GM18873 (cell line): Measurements from ENCODE around the gene USP6NL.
"Not testable (repeated sequence)": the region's sequence is repeated elsewhere in the genome, so short reads cannot be mapped to it uniquely, and the experiment has no call there.

Source experiments
- ATAC-seq: cut with Tn5 transposase; IDR thresholded peaks from one replicate; pipeline ENCODE4 v1.9.1; 2021; ENCODE audit warnings: mild to moderate bottlenecking, moderate library complexity, moderate number of reproducible peaks; ENCODE audit not compliant: unreplicated experiment, low FRiP score

USP6NL gene

DNA sequence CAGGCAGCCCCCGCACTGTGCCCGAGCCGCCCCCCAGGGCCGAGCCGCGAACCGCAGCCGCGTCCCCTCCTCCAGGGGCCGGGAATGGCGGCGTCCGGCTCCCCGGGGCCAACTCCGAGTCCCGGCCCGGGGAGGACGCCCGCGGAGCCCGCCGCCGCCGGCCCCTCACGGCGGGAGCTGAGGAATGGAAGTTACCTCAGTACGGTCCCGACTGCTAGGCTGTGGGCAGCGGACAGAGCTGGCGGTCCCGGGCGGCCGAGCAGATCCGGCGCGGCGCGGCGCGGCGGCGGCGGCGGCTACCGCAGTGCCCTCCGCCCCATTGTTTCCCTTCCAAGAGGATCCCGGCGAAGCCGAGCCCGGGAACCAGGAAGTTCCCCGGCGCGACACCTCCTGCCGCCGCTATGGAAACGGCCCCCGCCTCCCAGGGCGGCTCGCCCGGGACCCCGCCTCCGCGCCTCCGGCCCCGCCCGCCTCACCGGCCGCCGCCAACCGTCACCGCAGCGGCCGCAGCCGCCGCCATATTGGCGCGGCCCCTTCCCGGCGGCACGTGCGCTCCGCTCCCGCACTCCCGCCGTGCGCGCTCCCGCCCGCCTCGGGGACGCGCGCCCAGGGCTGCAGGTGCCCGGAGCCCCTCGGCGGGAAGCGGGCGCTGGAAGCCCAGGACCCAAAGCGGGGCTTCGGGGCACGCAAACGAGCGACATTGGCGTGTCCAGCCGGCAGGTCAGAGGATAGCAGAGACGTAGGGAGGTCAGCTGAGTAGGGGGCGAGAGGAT is at the start of gene USP6NL:
USP6NL (minus strand) TSS at position 403 of the 773 bp plus-strand sequence. CDS start 14,016 bp downstream, outside the sequence.
- peak; percentile 37 for ATAC-seq

DNA sequence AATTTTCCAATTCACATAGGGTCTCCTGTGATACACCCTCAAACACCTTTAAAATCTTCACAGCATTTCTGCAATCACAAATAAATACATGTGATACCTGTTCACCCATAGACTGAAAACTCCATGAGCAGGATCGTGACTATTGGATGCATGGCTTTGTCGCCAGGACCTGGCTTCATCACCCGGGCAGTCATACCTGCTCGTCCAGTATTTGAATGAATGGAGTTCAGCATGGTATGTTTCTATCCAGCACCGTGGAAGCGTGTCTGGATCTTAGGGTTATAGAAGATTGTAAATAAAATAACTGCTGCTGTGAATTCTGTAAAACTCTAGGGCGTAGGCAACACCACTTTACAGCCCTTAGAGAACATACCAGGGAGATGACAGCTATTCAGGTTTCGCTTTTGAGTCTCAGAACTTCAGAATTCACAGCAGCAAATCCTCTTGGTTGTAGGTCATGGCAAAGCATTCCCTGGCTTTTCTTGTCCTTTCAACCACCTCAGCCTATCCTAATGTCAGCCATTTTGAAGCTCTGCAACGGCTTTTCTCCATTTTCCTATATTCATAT is 47.4 kb upstream of the USP6NL start:
- ATAC-seq: no peak

DNA sequence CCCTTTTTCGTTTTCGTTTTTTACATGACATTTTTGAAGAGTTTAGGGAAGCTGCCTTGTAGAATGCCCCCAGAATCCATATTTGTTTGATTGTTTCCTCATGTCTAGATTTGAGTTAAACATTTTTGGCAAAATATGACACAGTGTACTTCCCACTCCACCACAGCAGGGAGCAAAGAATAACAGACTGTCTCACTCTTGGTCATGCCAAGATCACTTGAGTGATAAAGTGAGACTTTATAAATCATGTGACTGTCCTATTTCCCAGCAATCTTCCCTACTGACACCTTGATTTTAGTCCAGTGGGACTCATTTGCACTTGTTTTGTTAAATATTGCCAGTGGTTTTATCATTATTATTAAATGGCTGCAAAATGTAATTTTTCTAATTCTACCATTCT is 44.4 kb upstream of the USP6NL start:
- no peak for ATAC-seq

DNA sequence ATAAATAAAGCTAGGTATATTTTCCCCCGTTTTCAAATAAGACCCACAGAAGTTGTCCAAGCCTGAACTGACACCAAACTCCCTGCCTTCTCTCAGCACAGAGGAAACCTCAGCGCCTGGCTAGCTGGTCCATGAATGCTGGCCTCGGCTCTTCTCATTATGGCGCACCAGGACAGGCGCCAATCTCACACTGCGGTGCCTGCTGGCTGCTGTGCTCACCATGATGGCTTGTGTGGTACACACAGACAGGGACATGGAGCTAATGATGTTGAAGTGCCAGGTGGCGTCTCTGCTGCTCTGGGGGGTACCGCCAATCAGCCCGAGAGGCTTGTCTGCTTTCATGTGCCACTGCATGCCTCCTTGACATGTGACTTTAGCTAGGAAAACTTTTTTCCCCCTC is 43.2 kb upstream of the USP6NL start:
- ATAC-seq: no peak

DNA sequence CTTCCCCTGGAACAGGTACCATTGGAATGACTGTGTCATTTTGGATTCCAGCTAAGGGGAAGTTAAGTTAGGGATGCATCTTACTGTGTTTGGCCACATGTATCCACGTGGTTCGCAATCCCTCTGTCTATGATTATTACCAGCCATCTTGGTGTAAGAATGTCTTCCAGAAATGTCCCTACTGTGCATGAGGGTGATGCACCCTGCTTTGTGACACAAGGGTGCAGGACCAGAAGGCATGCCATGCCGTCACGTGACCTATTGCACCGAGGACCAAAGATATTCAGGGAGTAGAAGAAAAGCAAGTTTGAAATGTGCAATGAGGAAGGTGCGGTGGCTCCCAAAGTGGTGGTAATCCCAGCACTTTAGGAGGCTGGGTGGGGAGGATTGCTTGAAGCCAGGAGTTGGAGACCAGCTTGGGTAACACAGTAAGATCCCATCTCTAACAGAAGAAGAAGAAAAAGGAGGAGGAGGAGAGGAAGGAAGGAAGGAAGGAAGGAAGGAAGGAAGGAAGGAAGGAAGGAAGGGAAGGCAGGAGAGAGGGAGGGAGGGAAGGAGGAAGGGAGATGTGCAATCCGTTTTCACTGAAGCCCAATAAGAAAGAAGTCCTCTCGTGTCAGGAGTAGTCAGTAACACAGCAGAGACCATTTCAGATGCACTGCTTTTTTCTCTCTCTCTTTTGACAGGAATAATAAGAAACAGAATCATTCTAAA is 42.5 kb upstream of the USP6NL start:
- no peak for ATAC-seq

DNA sequence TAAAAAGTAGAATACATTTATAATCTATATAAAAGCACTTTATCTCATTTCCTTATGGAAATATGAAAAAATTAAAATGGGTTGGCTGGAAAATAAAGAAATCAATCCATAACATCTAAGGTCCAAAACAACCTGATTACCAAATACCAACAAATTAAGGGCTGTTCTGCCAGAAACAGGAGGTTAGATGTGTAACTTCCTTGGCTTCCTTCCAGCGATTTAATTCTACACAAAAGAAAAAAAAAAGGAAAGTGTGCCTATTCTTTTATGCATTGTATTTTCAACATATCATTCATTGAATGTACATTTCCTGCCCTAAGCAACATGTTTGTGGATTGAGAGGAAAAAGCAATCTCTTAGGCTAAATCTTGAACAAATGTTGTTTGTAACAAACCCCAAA is 36.2 kb upstream of the USP6NL start:
- ATAC-seq: no peak

DNA sequence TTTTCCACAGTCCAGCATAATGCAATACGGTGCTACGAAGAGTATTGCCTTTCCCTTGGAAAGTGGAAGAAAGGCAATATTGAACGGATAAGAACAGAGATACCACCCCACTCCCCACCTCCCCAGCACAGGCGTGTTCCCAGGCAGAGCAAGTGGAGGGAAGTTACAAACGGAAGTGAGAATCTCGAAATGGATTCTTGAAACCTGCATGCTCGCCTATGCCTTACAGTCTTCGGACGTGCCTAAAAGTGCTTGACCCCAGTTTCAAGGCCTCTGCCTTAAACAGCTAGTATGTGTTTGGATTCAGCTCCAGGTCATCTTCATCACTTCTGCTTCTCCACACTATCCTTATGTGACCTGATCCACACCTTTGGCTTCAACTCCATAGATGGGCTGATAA is 35.0 kb upstream of the USP6NL start:
- ATAC-seq: no peak

DNA sequence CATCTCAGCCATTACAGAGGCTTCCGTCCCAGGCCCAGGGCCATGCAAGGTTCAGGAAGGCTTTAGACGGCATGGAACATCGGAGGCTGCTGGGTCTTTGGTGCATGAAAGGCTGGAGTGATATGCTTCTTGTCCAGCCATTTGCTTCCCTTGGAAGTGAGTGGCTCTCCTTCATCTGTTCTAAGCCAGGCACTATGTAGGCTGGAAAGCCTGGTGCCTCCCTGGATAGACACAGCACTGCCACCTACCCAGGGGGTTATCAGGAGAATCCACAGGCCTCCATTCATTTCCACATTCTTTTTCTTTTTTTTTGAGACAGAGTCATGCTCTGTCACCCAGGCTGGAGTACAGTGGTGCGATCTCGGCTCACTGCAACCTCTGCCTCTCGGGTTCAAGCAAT is 31.6 kb upstream of the USP6NL start:
- no peak for ATAC-seq

DNA sequence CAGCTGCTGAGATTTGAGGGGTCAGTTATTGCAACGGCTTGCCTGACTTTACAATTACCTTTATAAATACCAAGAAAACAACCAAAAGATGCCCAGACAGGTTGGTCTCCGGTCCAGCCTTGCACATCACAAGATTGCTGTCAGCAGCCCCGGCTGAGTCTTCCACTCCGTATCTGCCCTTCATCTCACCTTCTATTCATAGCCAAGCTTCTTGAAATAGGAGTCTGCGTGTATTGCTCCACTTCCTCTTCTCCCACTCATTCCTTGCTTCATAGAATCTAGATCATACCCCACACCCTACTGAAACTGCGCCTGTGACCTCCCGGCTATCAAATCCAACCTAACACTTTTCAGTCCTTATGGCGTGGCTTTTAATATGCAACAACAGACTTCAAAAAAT is 31.1 kb upstream of the USP6NL start:
- no peak for ATAC-seq

DNA sequence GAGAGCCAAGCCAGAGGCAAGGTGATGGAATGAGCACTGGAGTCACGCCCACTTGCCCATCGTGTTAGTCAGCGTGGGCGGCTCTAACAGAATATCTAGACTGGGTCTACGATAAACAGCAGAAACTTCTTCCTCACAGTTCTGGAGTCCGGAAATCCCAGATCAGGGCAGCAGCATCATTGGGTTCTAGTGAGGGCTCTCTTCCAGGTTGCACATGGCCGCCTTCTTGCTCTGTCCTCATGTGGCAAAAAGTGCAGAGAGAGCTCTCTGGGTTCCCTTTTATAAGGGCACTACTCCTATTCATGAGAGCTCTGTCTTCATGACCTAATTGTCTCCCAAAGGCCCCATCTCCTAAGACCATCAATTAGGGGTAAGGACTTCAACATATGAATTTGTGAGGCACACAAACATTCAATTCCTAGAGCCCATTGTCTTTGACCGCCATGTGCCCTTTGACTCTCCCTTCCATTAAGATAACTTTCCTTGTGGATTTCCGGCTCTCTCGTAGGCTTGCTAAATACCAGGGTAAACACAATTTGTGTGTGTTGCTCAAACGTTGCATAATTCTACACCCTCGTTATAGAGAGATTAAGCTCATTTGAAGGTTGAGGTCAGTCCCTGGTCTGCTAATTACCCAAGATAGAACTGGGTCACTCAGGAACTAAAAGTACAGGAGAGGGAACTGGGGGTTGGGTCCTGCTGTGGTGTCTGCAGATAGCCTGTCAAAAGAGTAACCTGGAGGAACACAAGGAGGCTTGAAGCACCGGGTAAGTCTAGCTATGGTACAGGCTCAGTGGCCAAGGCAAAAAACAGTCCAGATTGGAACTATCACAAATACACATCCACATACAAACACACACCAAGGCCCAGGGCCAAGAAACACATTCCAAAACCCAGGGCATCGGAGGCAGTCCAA is 28.7 kb upstream of the USP6NL start:
- no peak for ATAC-seq

DNA sequence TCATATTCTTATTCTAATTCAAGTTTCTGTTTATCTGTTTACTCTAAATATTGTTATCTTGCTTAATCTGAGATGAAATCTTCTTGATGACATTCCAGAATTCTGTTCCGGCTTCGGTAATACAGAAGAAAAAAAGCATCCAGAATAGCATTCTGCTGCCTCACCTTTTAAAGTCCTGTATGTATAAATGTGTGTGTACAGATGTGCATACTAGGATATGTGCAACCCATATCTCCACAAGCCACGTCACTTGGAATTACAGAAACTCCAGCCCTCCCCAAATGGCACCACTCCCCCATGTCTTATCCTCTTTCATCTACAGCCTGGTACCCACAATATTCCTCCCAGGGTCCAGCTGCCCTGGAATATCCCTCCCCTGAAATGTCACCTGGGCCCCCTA is 27.9 kb upstream of the USP6NL start:
- ATAC-seq: no peak

DNA sequence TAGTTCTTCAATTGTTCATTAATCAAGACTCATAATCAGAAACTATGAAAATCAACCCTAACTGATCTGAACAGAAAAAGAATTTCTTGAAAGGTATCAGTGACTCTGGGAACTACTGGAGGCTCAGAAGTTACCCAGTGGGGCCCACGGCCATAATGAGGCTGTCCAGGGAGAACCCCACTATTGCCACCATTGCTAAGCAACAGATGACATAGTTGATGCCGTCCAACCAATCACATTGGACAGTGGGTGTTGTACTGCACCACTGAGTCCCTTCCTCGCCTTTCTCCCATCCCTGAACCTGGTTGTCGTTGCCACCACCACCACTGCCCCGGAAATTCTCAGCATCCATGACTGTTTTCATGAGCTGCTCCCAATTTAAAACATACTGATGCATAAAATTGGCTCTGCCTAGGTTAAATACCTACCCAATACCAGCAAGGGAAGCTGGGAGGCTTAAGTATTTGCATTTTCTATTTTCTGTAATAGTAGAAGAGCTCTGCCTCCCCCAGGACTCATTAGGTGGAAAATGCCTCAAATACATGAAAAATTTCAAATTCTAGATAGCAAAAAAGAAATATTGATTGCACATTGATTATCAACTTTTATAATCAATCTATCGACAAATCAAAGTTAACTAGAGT is 26.7 kb upstream of the USP6NL start:
- ATAC-seq: no peak

DNA sequence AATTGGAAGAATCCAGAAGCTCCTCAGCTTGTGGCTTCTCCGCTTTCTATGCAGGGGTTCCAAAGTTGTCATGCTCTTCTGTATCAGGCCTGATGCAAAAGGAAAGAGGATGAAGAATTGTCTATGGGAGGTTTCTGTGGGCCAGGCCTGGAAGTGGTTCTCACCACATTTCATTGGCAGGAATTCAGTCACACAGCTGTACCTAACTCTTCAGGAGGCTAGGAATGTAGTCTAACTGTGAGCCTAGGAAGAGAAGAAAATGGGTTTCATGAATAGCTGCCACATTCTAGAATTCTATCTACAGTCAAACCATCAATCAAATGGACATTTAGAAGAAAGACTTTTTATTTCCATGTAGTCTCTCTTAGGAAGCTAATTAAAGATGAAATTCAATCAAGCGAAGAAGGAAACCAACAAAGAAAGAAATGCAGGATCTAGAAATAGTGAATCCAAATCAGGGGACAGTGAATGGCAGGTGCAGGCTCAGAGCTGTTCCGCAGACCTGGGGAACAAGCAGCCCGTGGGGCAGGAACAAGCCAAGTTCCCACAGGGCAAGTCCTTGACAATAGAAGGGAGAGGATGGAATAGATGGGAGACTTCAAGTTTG is 25.4 kb upstream of the USP6NL start:
- no peak for ATAC-seq

DNA sequence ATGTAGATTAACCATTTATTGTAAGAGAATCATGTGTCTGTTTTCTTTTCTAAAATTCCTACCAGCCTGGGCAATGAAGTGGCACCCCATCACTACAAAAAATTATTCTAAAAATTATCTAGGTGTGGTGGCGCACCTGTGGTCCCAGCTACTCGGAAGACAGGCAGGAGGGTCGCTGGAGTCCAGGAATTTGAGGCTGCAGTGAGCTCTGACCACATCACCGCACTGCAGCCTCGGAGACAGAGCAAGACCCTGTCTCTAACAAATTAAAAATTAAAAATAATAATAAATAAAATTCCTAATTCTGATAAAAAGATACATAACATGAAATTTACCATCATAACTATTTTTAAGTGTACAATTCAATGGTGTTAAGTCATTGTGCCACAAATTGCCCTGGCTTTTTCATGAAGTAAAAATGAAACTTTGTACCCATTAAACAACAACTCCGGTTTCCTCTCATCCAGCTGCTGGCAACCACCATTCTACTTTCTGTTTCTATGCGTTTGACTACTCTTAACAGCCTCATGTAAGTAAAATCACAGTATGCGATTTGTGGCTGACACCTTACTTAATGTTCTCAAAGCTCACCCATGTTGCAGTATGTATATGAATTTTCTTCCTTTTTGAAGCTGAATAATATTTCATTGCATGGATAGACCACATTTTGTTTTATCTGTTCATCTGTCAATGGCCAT is 20.6 kb upstream of the USP6NL start:
- peak; percentile 98 for ATAC-seq

DNA sequence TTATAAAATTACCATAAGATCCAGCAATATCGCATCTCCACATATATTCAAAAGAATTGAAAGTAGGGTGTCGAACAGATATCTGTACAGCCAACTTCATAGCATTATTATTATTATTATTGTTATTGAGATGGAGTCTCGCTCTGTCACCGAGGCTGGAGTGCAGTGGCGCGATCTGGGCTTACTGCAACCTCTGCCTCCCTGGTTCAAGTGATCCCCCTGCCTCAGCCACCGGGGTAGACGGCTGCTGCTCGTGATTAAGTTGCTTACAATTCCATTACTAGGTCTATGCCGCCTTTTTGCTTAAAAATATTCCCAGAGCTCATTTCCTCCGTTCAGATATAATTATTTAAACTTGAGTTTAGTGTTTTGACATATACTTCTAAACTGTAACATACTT is 19.8 kb upstream of the USP6NL start:
- ATAC-seq: no peak

DNA sequence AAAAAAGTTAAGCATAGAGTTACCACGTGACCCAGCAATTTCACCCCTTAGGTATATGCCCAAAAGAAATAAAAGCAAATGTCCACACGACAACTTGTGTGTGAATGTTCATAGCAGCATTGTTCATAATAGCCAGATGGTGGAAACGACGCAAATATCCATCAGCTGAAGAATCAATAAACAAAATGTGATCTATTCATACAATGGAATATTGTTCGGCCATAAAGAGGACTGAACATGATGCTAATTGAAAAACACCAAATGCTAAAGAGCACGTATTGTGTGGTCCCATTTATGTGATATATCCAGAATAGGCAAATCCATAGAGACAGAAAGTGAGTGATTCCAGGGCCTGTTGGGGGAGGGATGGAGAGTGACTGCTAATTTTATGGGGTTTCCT is 18.3 kb upstream of the USP6NL start:
- ATAC-seq: no peak

DNA sequence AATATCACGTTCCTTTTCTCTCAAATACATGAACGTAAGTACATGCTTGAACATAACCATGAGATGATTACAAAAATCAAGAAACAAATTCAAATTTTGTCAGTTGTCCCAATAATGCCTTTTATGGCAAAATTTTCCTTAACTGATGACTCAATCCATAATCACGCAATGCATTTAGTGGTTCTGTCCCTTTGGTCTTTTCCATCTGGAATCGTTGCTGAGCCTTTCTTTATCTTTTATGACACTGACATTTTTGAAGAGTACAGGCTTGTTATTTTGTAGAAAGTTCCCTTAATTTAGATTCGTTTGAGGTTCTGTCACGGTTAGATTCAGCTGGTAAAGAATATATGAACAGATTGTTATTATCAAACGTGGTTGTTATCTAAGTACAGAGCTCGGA is 16.5 kb upstream of the USP6NL start:
- ATAC-seq: not testable (repeated sequence)

DNA sequence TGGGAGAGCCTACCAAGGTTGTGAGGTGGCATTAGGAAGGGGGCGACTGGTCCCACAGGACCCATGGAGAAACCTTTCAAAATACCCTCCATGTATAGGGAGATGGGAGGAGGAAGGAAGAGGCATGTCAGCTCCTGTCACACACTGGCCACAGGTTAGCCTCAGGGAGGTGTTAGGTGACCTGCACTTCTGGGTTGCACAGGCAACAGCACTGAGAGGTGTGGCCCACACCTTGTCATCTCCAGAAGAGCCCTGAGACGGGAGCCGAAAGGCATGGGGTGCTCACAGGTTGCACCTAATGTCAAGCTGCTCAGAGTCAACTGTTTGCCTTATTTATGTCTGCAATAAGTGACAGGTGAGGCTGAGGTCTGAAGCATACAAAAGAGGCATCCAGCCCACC is 14.6 kb upstream of the USP6NL start:
- no peak for ATAC-seq

DNA sequence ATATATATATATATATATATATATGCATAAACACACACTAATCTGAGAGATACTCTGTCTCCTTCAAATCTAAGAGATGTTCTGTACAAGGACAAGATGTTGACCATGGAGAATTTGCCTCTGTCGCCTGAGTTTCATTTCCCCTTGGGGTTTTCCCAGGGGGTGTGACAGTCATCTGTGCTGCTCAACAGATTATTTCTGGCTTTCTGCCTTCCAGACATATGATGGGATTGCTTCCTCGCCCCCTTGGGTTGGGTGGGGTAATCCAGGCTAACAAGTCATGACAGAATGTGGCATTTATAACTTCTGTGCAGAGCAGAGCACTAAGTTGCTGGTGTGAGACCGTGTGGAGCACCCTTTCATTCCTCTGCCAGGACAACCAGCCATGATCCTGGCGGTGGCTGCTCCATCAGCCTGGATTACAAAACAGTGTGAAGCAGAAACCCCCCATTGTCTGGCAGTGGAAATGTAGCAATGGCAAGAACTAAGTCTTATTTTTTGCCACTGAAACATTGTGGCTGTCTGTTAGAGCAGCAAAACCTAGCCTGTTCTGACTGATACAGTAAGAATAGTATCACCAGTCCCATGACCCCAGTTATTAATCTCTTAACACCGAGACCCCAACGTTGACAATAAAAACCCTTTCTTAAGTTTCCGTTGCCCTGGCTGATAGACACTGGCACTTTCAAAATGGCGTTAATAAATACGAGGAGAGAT is 13.7 kb upstream of the USP6NL start:
- ATAC-seq: peak; percentile 77
